ENCODE measurements around the gene DDX27. TPM values are rescaled to one million over a fixed set of nuclear protein-coding genes. Genes with fewer than 3 reads are reported as not detected.
A peak's percentile ranks its signal among the peaks of the same experiment; 100 is the strongest.

The DDX27 gene
- total and polyA plus RNA-seq, 2 of the 8 experiments (the other 6 are each of a cell fraction or from before 2014, with no cell fraction given): 42.7 to 51.0 TPM

GRCh38 chr20:49219091-49219923 is at the start of gene DDX27 (continued):
- TF ChIP-seq SP1 (IDR thresholded peaks at IDR 0.05; ENCODE audit: low read depth, low read length) (peak; percentile 71), SIN3A (conservative IDR thresholded peaks at IDR 0.05 in 1 of 2, IDR thresholded peaks at IDR 0.05 in 1 of 2; ENCODE audit: low read depth in 1 of 2, low read length in 2 of 2) (peak in 1 of 2 experiments; percentile 77; a peak in 2 of 4 replicates), POLR2A (IDR thresholded peaks at IDR 0.05; ENCODE audit: control extremely low read depth in 1 of 2, low read depth in 2 of 2, low read length in 2 of 2) (peak; percentile 71 to 94), CTCF (IDR thresholded peaks at IDR 0.05; ENCODE audit: control extremely low read depth in 1 of 3, insufficient read depth in 1 of 3, low read depth in 1 of 3, low read length in 3 of 3) (no peak), FOSL1 (IDR thresholded peaks at IDR 0.05; ENCODE audit: insufficient read depth, low read depth, low read length) (no peak), RXRA (IDR thresholded peaks at IDR 0.05; ENCODE audit: insufficient read depth, low read depth, low read length) (no peak), NANOG (IDR thresholded peaks at IDR 0.05; ENCODE audit: insufficient read depth, low read depth, low read length, poor library complexity, severe bottlenecking) (no peak), SUZ12 (IDR thresholded peaks at IDR 0.05; ENCODE audit: low read length) (no peak), KDM4A (IDR thresholded peaks at IDR 0.05; ENCODE audit: low read depth, low read length, severe bottlenecking) (peak; percentile 69), RNF2 (IDR thresholded peaks at IDR 0.05; ENCODE audit: borderline replicate concordance, low read depth, low read length, missing control alignments, poor library complexity, severe bottlenecking) (no peak), RFX5 (IDR thresholded peaks at IDR 0.05; ENCODE audit: borderline replicate concordance, low read depth, low read length) (no peak), GTF2F1 (IDR thresholded peaks at IDR 0.05; ENCODE audit: borderline replicate concordance, low read depth, low read length) (peak; percentile 39; the same call in 1 of the 2 replicates), SAP30 (IDR thresholded peaks at IDR 0.05; ENCODE audit: insufficient read depth, insufficient replicate concordance, low read length) (no peak), GABPA (IDR thresholded peaks at IDR 0.05; ENCODE audit: borderline replicate concordance, insufficient read depth, low read length) (peak; percentile 87; the same call in 1 of the 2 replicates), BCL11A (IDR thresholded peaks at IDR 0.05; ENCODE audit: low read depth in 2 of 2, low read length in 2 of 2) (no peak), ATF3 (IDR thresholded peaks at IDR 0.05; ENCODE audit: insufficient read depth, low read depth, low read length) (no peak), MAX (IDR thresholded peaks at IDR 0.05) (peak; percentile 83), EGR1 (IDR thresholded peaks at IDR 0.05; ENCODE audit: borderline replicate concordance, low read depth, low read length) (no peak), JUND (IDR thresholded peaks at IDR 0.05; ENCODE audit: low read length) (0 out of 2 replicates have a peak, but pooled peaks have one; percentile 24)

All from H1 (cell line).